Kidney (tissue), 14 donors: Measurements from ENCODE around the gene OR52E6. TPM values are rescaled to one million over a fixed set of nuclear protein-coding genes. Genes with fewer than 3 reads are reported as not detected.

Source experiments
- DNase-seq, 5 donors: peaks; one replicate each; pipeline ENCODE4 v3.0.0-alpha.2; 2013 to 2020
- FAIRE-seq: peaks from 2 replicates; lab custom pipeline; 2012; peaks lifted over from hg19 to GRCh38; lab: Jason Lieb, UNC
- H3K27ac ChIP-seq, 2 donors: one replicate each; pipeline ENCODE4 v1.7.0; 2013; ENCODE audit warnings: low read depth in 2 of 2, low read length in 2 of 2, inconsistent platforms in 1 of 2
- H3K27me3 ChIP-seq: one replicate; pipeline ENCODE4 v1.7.1; 2013; ENCODE audit warnings: low read length, inconsistent platforms; ENCODE audit not compliant: control insufficient read depth, insufficient read depth
- H3K36me3 ChIP-seq, 3 donors: one replicate each; pipeline versions ENCODE4 v1.7.0 to v1.7.1; 2013; ENCODE audit warnings: low read length in 3 of 3, control low read depth in 1 of 3, inconsistent platforms in 1 of 3; ENCODE audit not compliant: insufficient read depth in 3 of 3, control insufficient read depth in 2 of 3
- H3K4me1 ChIP-seq, 3 donors: one replicate each; pipeline versions ENCODE4 v1.7.0 to v1.7.1; 2013; ENCODE audit warnings: low read length in 3 of 3, inconsistent platforms in 1 of 3, low read depth in 1 of 3; ENCODE audit not compliant: control insufficient read depth in 2 of 3, insufficient read depth in 2 of 3
- H3K4me3 ChIP-seq, 3 donors: one replicate each; pipeline versions ENCODE4 v1.7.0 to v1.8.1; 2013; ENCODE audit warnings: low read length in 3 of 3, control low read depth in 1 of 3, inconsistent platforms in 1 of 3
- H3K9ac ChIP-seq, 3 donors: one replicate each; pipeline versions ENCODE4 v1.7.0 to v1.7.1; 2013; ENCODE audit warnings: low read length in 3 of 3, control low read depth in 1 of 3, inconsistent platforms in 1 of 3
- H3K9me3 ChIP-seq, 3 donors: one replicate each; pipeline versions ENCODE4 v1.7.0 to v1.7.1; 2013; ENCODE audit warnings: low read length in 3 of 3, control low read depth in 1 of 3, inconsistent platforms in 1 of 3; ENCODE audit not compliant: control insufficient read depth in 2 of 3, insufficient read depth in 1 of 3
- intact Hi-C: fragments of 100-400 bp; cut with DNase I; formaldehyde crosslinking; loops from one replicate; pipeline ENCODE4 v1.11.1; 2022
- polyA plus RNA-seq: library from polyadenylated mRNA; stranded (reverse); fragments of 350-450 nt; fragmentation: Illumina TruSeq; extraction: RNeasy Lipid Tissue Mini Kit (QIAGEN cat#74804); gene quantifications from one replicate; pipeline ENCODE4 v1.2.3, GENCODE V29; 2014; ENCODE audit warnings: low read depth, low replicate concordance; ENCODE audit not compliant: insufficient read depth
- total RNA-seq: library from RNA; stranded (reverse); fragmentation: NEBNext Ultra II Directional; extraction: Animal tissue kit (Norgen Biotek cat#: 25700); gene quantifications from one replicate; pipeline ENCODE4 v1.2.1, GENCODE V29; 2021
- TF ChIP-seq, protein P1 (sequence below): IDR thresholded peaks from 3 replicates; pipeline ENCODE4 v1.5.1; 2012; ENCODE audit warnings: mild to moderate bottlenecking, moderate library complexity, borderline replicate concordance; ENCODE audit not compliant: insufficient read depth; ENCODE audit errors: extremely low read depth
- donor health status: control.
- donor health status: control.
- donor health status: control.
- donor health status: control.
- donor health status: control.
- donor health status: DM: yes; HTN: yes; CAD: no.
- donor health status: Normal renal cell carcinoma (clear cell type).

The OR52E6 gene
- total and polyA plus RNA-seq, 2 donors from 2014 or later = not detected

DNA sequence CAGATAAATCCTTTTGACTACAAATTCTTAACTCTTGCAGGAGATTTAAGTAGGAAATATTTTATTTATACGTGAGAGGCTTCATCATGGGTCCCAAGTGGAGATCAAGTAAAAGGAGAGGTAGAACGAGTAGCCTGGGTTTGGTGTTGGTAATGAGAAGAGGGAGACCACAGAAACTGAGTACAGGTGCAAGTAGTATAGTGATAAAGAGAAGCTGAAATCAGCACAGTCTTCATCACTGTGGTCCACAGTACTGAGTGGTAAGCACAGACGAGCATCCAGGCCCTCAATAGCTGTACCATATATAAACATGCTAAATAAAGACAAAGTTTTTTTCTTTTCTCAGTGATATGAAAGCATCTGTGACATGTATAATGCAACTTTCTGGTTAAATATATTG is 45.5 kb upstream of the OR52E6 start:
- H3K27me3 ChIP-seq = no peaks in the 10 kb centered on the region
- H3K36me3 ChIP-seq = no peaks in the 10 kb centered on the region
- no peaks in the 10 kb centered on the region for H3K9me3 ChIP-seq
- TF ChIP-seq, protein P1, sequence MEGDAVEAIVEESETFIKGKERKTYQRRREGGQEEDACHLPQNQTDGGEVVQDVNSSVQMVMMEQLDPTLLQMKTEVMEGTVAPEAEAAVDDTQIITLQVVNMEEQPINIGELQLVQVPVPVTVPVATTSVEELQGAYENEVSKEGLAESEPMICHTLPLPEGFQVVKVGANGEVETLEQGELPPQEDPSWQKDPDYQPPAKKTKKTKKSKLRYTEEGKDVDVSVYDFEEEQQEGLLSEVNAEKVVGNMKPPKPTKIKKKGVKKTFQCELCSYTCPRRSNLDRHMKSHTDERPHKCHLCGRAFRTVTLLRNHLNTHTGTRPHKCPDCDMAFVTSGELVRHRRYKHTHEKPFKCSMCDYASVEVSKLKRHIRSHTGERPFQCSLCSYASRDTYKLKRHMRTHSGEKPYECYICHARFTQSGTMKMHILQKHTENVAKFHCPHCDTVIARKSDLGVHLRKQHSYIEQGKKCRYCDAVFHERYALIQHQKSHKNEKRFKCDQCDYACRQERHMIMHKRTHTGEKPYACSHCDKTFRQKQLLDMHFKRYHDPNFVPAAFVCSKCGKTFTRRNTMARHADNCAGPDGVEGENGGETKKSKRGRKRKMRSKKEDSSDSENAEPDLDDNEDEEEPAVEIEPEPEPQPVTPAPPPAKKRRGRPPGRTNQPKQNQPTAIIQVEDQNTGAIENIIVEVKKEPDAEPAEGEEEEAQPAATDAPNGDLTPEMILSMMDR = no peak
- no peak overlapping the region for H3K9ac ChIP-seq
- intact Hi-C loops = no loop called here
- no peak overlapping the region for H3K4me3 ChIP-seq
- DNase-seq (no peak), FAIRE-seq (no peak)
- no peaks in the 10 kb centered on the region for H3K4me1 ChIP-seq
- H3K27ac ChIP-seq = no peak overlapping the region

DNA sequence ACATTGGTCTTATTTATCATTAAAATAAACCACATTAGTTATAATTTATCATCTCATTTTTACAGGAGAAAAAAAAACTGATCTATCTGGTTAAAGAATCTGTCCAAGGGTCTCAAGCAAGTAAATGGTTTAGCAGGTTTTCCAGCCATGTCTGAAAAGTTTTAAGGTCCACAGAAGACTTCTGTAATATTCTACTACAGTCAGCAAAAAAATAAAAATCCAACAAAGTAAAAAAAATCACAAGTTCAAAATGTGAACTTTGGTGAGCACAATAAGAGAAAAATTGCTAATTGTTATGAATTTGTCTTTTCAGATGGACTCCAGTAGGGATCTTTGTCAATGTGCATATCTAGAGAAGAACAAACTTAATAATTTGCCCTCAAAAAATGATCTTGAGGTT is 40.1 kb upstream of the OR52E6 start:
- TF ChIP-seq, protein P1 = no peak
- DNase-seq (no peak), FAIRE-seq (no peak)
- H3K27ac ChIP-seq = no peak overlapping the region
- no peaks in the 10 kb centered on the region for H3K9me3 ChIP-seq
- no peak overlapping the region for H3K9ac ChIP-seq
- H3K27me3 ChIP-seq = no peaks in the 10 kb centered on the region
- no peaks in the 10 kb centered on the region for H3K4me1 ChIP-seq
- intact Hi-C loops = no loop called here
- no peaks in the 10 kb centered on the region for H3K36me3 ChIP-seq
- H3K4me3 ChIP-seq = no peak overlapping the region

DNA sequence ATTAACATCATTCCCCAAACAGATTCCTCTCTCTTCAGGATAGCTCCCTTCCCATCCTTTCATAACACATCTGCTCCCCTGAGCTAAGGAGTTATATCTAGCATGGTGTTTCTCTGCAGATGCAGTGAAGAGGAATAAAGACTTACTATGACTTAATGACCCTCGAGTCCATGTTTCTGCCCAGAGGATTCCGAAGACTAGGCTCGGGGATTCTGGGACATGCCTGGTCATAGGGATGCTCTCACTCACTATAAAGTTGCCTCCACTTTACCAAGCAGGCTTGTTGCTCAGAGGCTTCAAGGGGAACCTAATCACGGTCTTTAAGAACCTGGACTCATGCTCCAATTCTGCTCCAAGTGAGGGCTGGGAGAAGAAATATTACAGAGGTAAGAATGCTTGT is 38.6 kb upstream of the OR52E6 start, which contains the start of gene OR52E4:
Gene OR52E4 (plus strand): TSS at position 301 of the 400 bp plus-strand sequence. CDS start 3,664 bp downstream, outside the sequence.
- Histone ChIP-seq H3K4me3 (no peak within 1 kb of the TSS), H3K36me3 (no peaks in the 10 kb centered on the region), H3K9me3 (no peaks in the 10 kb centered on the region), H3K9ac (no peak within 1 kb of the TSS), H3K27me3 (no peaks in the 10 kb centered on the region), H3K4me1 (no peaks in the 10 kb centered on the region), H3K27ac (no peak within 1 kb of the TSS)
- FAIRE-seq (no peak), DNase-seq (no peak)
- intact Hi-C loops = no loop called here
- TF ChIP-seq, protein P1 = no peak

DNA sequence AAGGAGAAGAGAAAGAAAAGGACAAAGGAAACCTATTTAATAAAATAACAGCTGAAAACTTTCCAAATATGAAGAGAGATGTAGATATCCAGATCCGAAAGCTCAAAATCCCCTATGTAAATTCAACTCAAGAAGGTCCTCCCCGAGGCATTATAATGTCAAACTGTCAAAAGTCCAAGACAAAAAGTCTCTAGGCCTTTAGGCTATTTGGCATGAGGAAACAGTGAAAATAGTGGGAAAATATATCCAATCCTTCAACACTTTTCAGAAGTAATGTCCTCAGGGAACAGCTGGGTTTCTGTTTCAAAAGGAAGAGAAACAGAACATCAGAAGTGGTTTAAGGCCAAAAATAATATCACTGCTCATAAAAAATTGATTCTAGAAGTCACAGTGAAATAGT is 36.9 kb upstream of the OR52E6 start:
- Histone ChIP-seq H3K4me3 (no peak overlapping the region), H3K27me3 (no peaks in the 10 kb centered on the region), H3K9me3 (no peaks in the 10 kb centered on the region), H3K27ac (no peak overlapping the region), H3K9ac (no peak overlapping the region), H3K36me3 (no peaks in the 10 kb centered on the region), H3K4me1 (no peaks in the 10 kb centered on the region)
- FAIRE-seq (no peak), DNase-seq (no peak)
- intact Hi-C loops = no loop called here
- TF ChIP-seq, protein P1 = no peak
